ENCODE results near the gene FAM187B. TPM values are rescaled to one million over a fixed set of nuclear protein-coding genes. Genes with fewer than 3 reads are reported as not detected.

Gene FAM187B
- total RNA-seq, 4 donors from 2014 or later = not detected

DNA sequence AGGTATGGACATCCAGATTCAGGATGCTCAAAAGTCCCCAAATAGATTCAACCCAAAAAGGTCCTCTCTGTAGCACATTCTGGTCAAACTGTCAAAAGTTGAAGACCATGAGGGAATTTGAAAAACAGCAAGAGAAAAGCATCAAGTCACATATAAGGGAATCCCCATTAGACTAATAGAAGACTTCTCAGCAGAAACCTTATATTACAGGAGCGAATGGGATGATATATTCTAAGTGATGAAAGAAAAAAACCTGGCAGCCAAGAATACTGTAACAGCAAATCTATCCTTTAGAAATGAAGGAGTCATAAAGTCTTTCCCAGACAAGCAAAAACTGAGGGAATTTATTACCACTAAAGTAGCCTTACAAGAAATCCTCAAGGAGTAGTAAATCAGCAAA, 44.3 kb downstream of the FAM187B start:
- TF ChIP-seq, protein P1, sequence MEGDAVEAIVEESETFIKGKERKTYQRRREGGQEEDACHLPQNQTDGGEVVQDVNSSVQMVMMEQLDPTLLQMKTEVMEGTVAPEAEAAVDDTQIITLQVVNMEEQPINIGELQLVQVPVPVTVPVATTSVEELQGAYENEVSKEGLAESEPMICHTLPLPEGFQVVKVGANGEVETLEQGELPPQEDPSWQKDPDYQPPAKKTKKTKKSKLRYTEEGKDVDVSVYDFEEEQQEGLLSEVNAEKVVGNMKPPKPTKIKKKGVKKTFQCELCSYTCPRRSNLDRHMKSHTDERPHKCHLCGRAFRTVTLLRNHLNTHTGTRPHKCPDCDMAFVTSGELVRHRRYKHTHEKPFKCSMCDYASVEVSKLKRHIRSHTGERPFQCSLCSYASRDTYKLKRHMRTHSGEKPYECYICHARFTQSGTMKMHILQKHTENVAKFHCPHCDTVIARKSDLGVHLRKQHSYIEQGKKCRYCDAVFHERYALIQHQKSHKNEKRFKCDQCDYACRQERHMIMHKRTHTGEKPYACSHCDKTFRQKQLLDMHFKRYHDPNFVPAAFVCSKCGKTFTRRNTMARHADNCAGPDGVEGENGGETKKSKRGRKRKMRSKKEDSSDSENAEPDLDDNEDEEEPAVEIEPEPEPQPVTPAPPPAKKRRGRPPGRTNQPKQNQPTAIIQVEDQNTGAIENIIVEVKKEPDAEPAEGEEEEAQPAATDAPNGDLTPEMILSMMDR (IDR thresholded peaks at IDR 0.05; ENCODE audit: low read depth) = no peak

DNA sequence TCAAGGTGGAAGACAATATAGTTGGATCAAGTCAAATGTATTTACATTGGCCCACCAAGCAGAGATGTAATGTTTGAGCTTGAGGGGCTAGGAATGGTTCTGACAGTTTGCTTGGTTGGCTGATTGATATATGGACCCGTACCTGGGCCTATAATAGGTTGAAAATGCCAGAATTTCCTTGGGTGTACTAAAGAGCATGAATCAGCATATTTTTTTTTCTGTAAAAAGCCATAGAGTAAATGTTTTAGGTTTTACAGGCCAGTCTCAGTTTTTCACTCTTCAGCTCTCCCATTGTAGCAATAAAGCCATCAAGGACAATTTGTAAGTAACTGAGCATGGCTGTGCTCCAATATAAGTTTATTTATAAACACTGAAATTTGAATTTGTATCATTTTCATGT, 47.2 kb downstream of the FAM187B start:
- TF ChIP-seq, protein P1 (IDR thresholded peaks at IDR 0.05; ENCODE audit: low read depth) = no peak

DNA sequence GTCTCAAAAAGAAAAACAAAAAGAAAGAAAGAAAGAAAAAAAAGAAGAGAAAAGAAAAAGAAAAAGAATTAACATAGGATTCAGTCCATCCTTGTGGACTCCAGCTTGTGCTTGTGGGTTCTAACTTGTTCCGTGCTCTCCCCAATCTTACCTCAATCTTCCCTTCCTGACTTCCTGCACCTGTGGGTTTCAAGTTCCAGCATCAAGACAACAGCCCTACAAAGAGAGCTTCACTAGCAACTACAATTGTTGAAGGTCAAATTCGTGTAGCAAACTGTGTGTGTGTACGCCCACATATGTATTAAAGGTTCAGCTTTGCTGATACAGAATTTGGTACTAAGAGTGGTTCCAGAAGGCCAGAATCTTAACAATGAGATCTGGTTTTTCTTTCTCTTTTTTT, 48.7 kb downstream of the FAM187B start:
- TF ChIP-seq, protein P1 (IDR thresholded peaks at IDR 0.05; ENCODE audit: low read depth) = no peak

DNA sequence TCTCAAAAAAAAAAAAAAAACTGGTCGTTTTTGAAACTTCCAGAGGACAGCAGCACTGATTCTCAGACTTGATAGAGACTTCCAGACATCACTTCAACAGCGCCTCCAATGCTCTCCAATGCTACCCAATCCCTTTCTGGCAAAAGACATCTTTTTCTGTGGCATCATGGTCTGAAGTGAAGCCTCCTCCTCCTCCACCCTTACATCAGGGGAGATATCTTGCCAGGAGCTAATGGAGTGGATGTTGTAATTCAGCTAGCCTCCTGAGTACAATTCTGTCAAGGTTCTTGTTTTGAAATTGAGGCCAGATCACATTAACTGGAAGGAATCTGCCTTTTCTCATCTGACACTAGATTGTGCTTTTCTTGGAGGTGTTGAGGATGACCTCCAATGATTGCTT, 49.8 kb downstream of the FAM187B start:
- TF ChIP-seq, protein P1 (IDR thresholded peaks at IDR 0.05; ENCODE audit: low read depth) = no peak

DNA sequence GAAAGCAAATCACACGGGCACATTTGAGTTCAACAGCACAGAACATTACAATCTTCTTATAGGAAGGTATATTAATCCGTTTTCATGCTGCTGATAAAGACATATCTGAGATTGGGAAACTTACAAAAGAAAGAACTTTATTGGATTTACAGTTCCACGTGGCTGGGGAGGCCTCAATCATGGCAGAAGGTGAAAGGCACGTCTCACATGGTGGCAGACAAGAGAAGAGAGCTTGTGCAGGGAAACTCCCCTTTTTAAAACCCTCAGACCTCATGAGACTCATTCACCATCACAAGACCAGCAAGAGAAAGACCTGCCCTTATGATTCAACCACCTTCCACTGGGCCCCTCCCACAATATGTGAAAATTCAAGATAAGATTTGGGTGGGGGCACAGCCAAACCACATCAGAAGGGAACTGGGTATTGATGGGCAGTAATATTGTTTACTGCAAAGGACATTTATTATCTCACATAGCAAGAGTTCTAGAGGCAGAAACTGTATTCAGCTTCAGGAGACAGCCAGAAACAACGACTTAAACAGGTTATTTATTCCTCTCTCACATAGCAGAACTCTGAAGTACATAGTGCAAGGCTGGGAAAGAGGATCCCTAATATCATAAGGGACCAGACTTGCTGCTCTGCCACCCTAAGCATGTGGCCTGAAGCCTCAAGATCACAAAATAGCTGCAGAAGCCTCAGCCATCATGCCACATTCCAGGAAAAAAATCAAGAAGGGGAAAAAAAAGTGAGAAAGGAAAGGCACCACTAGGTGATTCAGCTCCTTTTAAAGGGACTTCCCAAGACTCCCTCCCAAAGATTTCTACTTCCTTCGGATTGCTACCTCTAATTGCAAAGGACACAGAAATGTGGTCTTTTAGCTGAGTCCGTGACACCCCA, 50.9 kb downstream of the FAM187B start:
- TF ChIP-seq, protein P1 (IDR thresholded peaks at IDR 0.05; ENCODE audit: low read depth) = no peak

DNA sequence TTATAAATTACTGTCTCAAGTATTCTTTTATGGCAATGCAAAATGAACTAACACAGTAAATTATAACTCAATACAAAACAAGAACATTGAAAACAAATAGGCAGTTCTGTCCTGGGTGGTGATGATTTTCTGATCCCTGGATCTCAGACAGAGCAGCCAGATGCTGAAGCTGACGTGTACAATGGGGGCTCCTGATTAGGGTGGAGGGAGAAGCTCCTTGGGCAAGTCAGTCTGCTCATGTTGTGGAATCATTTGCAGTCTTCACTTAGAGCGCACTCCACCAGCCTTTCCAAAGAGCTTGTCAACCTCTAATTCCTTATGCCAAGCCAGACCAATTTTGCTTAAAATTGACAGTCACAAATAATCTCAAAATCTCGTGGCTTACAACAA, 52.4 kb downstream of the FAM187B start:
- TF ChIP-seq, protein P1 (IDR thresholded peaks at IDR 0.05; ENCODE audit: low read depth) = no peak

Other genes with a start within 250 kb of the FAM187B start
- gene GRAMD1A, start 228.4 kb downstream of the FAM187B start, total RNA-seq = 10 to 100 TPM; 27.6 to 55.9 (median 34.0) TPM
- 10 to 100 TPM in 1 of 4 donors, 1 to 10 TPM in 3; 8.5 to 18.1 (median 9.6) TPM for gene SCN1B, start 198.3 kb downstream of the FAM187B start, total RNA-seq
- gene HPN, start 187.0 kb downstream of the FAM187B start, total RNA-seq = 1 to 10 TPM in 3 of 4 donors, under 1 TPM in 1; 0.17 to 3.8 (median 1.4) TPM
- 1 to 10 TPM in 2 of 4 donors, not detected in 2; 1.7 to 2.0 TPM for gene FXYD3, start 112.9 kb downstream of the FAM187B start, total RNA-seq
- 10 to 100 TPM; 11.6 to 34.1 (median 21.3) TPM for gene LGI4, start 93.7 kb downstream of the FAM187B start, total RNA-seq
- 100 to 1,000 TPM in 1 of 4 donors, 10 to 100 TPM in 3; 28.7 to 108 (median 37.8) TPM for gene FXYD1, start 89.9 kb downstream of the FAM187B start, total RNA-seq
- 1 to 10 TPM in 1 of 4 donors, not detected in 3; 1.1 TPM for gene FXYD7, start 85.5 kb downstream of the FAM187B start, total RNA-seq
- 100 to 1,000 TPM in 1 of 4 donors, 10 to 100 TPM in 3; 43.7 to 120 (median 52.4) TPM for gene FXYD5, start 74.0 kb downstream of the FAM187B start, total RNA-seq
- gene LSR, start 20.3 kb upstream of the FAM187B start, total RNA-seq = 10 to 100 TPM in 1 of 4 donors, 1 to 10 TPM in 3; 4.0 to 15.8 (median 5.0) TPM
- 100 to 1,000 TPM in 2 of 4 donors, 10 to 100 TPM in 2; 42.4 to 121 (median 99.2) TPM for gene USF2, start 40.2 kb upstream of the FAM187B start, total RNA-seq
- gene HAMP, start 53.8 kb upstream of the FAM187B start, total RNA-seq = not detected
- not detected for gene MAG, start 63.4 kb upstream of the FAM187B start, total RNA-seq
- 10 to 100 TPM in 1 of 4 donors, 1 to 10 TPM in 2, not detected in 1; 3.2 to 11.7 (median 6.2) TPM for gene CD22, start 100.4 kb upstream of the FAM187B start, total RNA-seq
- gene FFAR1, start 119.2 kb upstream of the FAM187B start, total RNA-seq = not detected
- gene FFAR3, start 129.7 kb upstream of the FAM187B start, total RNA-seq = 1 to 10 TPM in 3 of 4 donors, under 1 TPM in 1; 0.44 to 4.3 (median 2.2) TPM
- gene GPR42, start 142.3 kb upstream of the FAM187B start, total RNA-seq = under 1 TPM in 1 of 4 donors, not detected in 3; 0.51 TPM
- 1 to 10 TPM in 1 of 4 donors, under 1 TPM in 1, not detected in 2; 0.38 to 1.5 TPM for gene FFAR2, start 219.5 kb upstream of the FAM187B start, total RNA-seq

Data from subcutaneous adipose tissue (tissue), 4 donors.